PC-3 (cell line): Measurements from ENCODE around the gene TKTL1. TPM values are rescaled to one million over a fixed set of nuclear protein-coding genes. Genes with fewer than 3 reads are reported as not detected.
A peak's percentile ranks its signal among the peaks of the same experiment; 100 is the strongest.
"Not testable (repeated sequence)": the region's sequence is repeated elsewhere in the genome, so short reads cannot be mapped to it uniquely, and the experiment has no call there.

ENCODE experiments used
- ATAC-seq: fragments of 200-7000 bp; cut with Tn5 transposase; 2 replicates; pipeline ENCODE4 v1.9.1; 2020; ENCODE audit warnings: mild to moderate bottlenecking, moderate library complexity
- Bru-seq: library from RNA; stranded (reverse); fragments of 400-500 nt; gene quantifications from one replicate; lab custom pipeline; 2021; lab: Mats Ljungman, UMichigan
- BruChase-seq, 2 experiments: library from RNA; stranded (reverse); fragments of 400-500 nt; gene quantifications; one replicate each; lab custom pipeline; 2021; lab: Mats Ljungman, UMichigan
- BruUV-seq: library from RNA; stranded (reverse); fragments of 400-500 nt; replicated peaks from 2 replicates; lab custom pipeline; 2021; lab: Mats Ljungman, UMichigan
- CTCF ChIA-PET: fragments of 300-600 bp; sonication (Branson Sonifier 250); formaldehyde crosslinking; loops from one replicate; lab custom pipeline; 2022; ENCODE audit warnings: antibody characterized with exemption; lab: Charles Lee
- POLR2A ChIA-PET: fragments of 300-600 bp; sonication (Branson Sonifier 250); formaldehyde crosslinking; loops from one replicate; lab custom pipeline; 2022; ENCODE audit warnings: antibody characterized with exemption; ENCODE audit not compliant: unreplicated experiment; lab: Charles Lee
- DNase-seq: peaks from one replicate; pipeline ENCODE4 v3.0.0-alpha.2; 2015
- H2AFZ ChIP-seq: fragments of 300-600 bp; sonication (generic); 2 replicates; pipeline ENCODE4 v1.6.0; 2016; ENCODE audit warnings: antibody characterized with exemption, low read length
- H3F3A ChIP-seq: fragments of 300-600 bp; sonication (generic); one replicate; pipeline ENCODE4 v1.6.0; 2017; ENCODE audit warnings: antibody characterized with exemption, low read length, control low read depth, mild to moderate bottlenecking; ENCODE audit not compliant: unreplicated experiment
- H3K27ac ChIP-seq: fragments of 300-600 bp; sonication (generic); 2 replicates; pipeline ENCODE4 v1.5.1; 2016; ENCODE audit warnings: mild to moderate bottlenecking, low read length
- H3K27me3 ChIP-seq: fragments of 300-600 bp; sonication (generic); 2 replicates; pipeline ENCODE4 v1.6.1; 2016; ENCODE audit warnings: low read length, mixed read lengths
- H3K36me3 ChIP-seq: fragments of 300-600 bp; sonication (generic); 2 replicates; pipeline ENCODE4 v1.6.1; 2016; ENCODE audit warnings: low read depth, mixed run types, low read length, mixed read lengths
- H3K4me1 ChIP-seq: fragments of 300-600 bp; sonication (generic); 2 replicates; pipeline ENCODE4 v1.5.1; 2016; ENCODE audit warnings: low read length; ENCODE audit not compliant: insufficient read depth
- H3K4me2 ChIP-seq: fragments of 300-600 bp; sonication (generic); 2 replicates; pipeline ENCODE4 v1.6.0; 2016; ENCODE audit warnings: low read length
- H3K4me3 ChIP-seq: fragments of 300-600 bp; sonication (generic); 2 replicates; pipeline ENCODE4 v1.5.1; 2016; ENCODE audit warnings: mild to moderate bottlenecking, low read length, mixed read lengths
- H3K79me2 ChIP-seq: fragments of 300-600 bp; sonication (generic); 2 replicates; pipeline ENCODE4 v1.6.1; 2017; ENCODE audit warnings: low read length, mixed read lengths
- H3K9ac ChIP-seq: fragments of 300-600 bp; sonication (generic); 2 replicates; pipeline ENCODE4 v1.6.0; 2016; ENCODE audit warnings: mild to moderate bottlenecking, low read length
- H3K9me2 ChIP-seq: fragments of 300-600 bp; sonication (generic); replicated peaks from 2 replicates; pipeline ENCODE4 v1.6.1; 2016; ENCODE audit warnings: mixed run types, low read length, mixed read lengths
- H3K9me3 ChIP-seq: fragments of 300-600 bp; sonication (generic); 2 replicates; pipeline ENCODE4 v1.6.1; 2016; ENCODE audit warnings: low read length, mixed read lengths
- H4K20me1 ChIP-seq: fragments of 300-600 bp; sonication (generic); 2 replicates; pipeline ENCODE4 v1.6.1; 2016; ENCODE audit warnings: low read length, mixed read lengths
- EZH2 ChIP-seq: fragments of 300-600 bp; sonication (generic); IDR thresholded peaks from one replicate; pipeline ENCODE4 v1.6.1; 2017; ENCODE audit warnings: antibody characterized with exemption, mild to moderate bottlenecking, low read length; ENCODE audit not compliant: unreplicated experiment
- EZH2phosphoT487 ChIP-seq: fragments of 300-600 bp; sonication (generic); IDR thresholded peaks from 2 replicates; pipeline ENCODE4 v1.6.1; 2018; ENCODE audit warnings: mild to moderate bottlenecking, antibody characterized with exemption, low read length, borderline replicate concordance
- intact Hi-C: fragments of 100-400 bp; cut with micrococcal nuclease; formaldehyde crosslinking; loops from 2 replicates; pipeline ENCODE4 v1.9.0; 2023
- long read RNA-seq: library from polyadenylated mRNA; unstranded; transcript quantifications from one replicate; pipeline ENCODE4 v2.0.0, GENCODE V29; 2021; ENCODE audit not compliant: unreplicated experiment
- total RNA-seq: library from RNA; depleted of rRNA; stranded (reverse); fragments of >200 nt; gene quantifications from 2 replicates; pipeline ENCODE4 v1.2.3, GENCODE V29; 2014; rRNA removed
- TF ChIP-seq, protein P1 (sequence below): fragments of 300-600 bp; sonication (generic); conservative IDR thresholded peaks from 2 replicates; pipeline ENCODE4 v1.5.1; 2017; ENCODE audit warnings: antibody characterized with exemption, low read depth, mild to moderate bottlenecking, low read length

The TKTL1 gene
- total RNA-seq (not detected in 2 replicates), Bru-seq, nascent RNA (not detected), BruChase-seq, experiment 1, labeled RNA remaining after a 6-hour chase (not detected), BruChase-seq, experiment 2, labeled RNA remaining after a 2-hour chase (not detected)
- long read RNA-seq, result 0 reads

DNA sequence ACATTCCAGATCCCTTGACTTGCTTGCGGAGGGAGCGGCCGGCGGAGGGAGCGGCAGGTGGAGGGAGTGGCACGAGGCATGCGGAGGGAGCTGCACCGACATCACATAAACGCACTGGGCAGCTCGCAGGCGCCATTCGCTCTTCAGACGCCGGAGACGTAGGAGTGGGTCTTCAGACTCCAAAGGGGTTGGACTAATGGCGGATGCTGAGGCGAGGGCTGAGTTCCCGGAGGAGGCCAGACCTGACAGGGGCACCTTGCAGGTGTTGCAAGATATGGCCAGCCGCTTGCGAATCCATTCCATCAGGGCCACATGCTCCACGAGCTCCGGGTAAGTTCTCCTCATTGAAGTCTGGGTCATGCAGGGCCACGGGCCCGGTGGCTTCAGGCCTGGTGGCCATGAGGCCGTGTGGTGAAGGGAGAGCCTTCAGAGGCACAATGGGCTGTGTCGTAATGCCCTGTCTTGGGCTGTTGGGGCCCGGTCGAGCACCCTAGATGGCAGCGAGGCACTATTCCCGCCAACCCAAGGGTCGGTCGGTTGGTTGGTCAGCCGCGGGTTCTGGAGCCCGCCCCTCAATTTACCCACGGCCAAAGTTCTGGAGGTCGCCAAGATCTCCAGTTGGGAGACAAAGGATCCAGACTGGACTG lies at the start of gene TKTL1:
Gene TKTL1, plus strand, starts transcription at position 132 of the 647 bp plus-strand sequence. Its CDS starts 65 bp downstream, at position 197.
- H3K27me3 ChIP-seq, result no peaks in the 10 kb centered on the region
- no peaks in the 10 kb centered on the region for H3K79me2 ChIP-seq
- BruUV-seq, result no TSS peak
- H3K27ac ChIP-seq, result no peak within 1 kb of the TSS
- no peak for DNase-seq
- no peaks in the 10 kb centered on the region for H3K4me1 ChIP-seq
- H3K4me2 ChIP-seq, result no peak within 1 kb of the TSS
- H3F3A ChIP-seq, result no peaks in the 10 kb centered on the region
- no peak within 1 kb of the TSS for H3K4me3 ChIP-seq
- ChIA-PET CTCF (no interaction called here), POLR2A (no interaction called here)
- no peaks in the 10 kb centered on the region for H3K9me3 ChIP-seq
- no peaks in the 10 kb centered on the region for H3K36me3 ChIP-seq
- ATAC-seq, result no peak
- H2AFZ ChIP-seq, result no peak within 1 kb of the TSS
- no peaks in the 10 kb centered on the region for H4K20me1 ChIP-seq
- intact Hi-C loops, result no loop called here
- no peaks in the 10 kb centered on the region for H3K9me2 ChIP-seq
- TF ChIP-seq, protein P1, sequence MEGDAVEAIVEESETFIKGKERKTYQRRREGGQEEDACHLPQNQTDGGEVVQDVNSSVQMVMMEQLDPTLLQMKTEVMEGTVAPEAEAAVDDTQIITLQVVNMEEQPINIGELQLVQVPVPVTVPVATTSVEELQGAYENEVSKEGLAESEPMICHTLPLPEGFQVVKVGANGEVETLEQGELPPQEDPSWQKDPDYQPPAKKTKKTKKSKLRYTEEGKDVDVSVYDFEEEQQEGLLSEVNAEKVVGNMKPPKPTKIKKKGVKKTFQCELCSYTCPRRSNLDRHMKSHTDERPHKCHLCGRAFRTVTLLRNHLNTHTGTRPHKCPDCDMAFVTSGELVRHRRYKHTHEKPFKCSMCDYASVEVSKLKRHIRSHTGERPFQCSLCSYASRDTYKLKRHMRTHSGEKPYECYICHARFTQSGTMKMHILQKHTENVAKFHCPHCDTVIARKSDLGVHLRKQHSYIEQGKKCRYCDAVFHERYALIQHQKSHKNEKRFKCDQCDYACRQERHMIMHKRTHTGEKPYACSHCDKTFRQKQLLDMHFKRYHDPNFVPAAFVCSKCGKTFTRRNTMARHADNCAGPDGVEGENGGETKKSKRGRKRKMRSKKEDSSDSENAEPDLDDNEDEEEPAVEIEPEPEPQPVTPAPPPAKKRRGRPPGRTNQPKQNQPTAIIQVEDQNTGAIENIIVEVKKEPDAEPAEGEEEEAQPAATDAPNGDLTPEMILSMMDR, result no peak
- TF ChIP-seq EZH2phosphoT487 (no peak), EZH2 (no peak)
- no peak within 1 kb of the TSS for H3K9ac ChIP-seq

DNA sequence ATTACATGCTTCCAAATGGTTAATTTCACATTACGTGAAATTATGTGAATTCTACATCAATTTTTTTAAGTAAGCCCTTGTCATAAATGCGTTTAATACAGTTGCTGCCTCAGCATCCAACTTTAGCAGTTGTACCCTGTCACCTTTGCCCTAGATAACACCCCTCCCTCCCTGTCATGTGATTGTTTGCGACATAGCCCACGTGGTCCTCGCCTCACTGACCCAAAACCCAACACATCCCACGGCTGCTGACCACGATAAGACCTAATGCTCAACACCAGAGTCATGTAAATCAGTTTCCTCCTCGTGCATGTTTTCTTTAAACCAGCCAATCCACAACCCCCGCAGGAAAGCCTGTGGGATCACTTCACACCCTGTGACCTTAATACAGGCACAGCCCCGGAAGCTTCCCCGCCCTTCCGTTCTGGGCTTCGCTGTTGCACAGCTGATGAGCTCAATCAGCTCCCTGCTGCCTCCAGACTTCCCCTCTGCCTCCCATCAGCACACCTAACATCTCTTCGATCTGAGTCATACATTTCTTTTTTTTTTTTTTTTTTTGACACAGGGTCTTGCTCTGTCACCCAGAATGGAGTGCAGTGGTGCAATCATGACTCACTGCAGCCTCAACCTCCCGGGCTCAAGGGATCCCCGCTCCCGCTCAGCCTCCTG lies 48.1 kb upstream of the TKTL1 start:
- H3K9ac ChIP-seq, H3K27ac ChIP-seq, H3K36me3 ChIP-seq, H3K27me3 ChIP-seq, H3F3A ChIP-seq, CTCF ChIA-PET, H3K4me2 ChIP-seq, H3K9me3 ChIP-seq, H3K4me1 ChIP-seq, H3K79me2 ChIP-seq, DNase-seq, H2AFZ ChIP-seq, intact Hi-C loops, H3K4me3 ChIP-seq, H3K9me2 ChIP-seq, H4K20me1 ChIP-seq, POLR2A ChIA-PET: not testable (repeated sequence)
- BruUV-seq, result TSS peak; percentile 55
- peak; percentile 99 for ATAC-seq

GRCh38 chrX:154248076-154248475 lies 47.5 kb upstream of the TKTL1 start:
- H4K20me1 ChIP-seq, H3K4me3 ChIP-seq, H3F3A ChIP-seq, POLR2A ChIA-PET, H3K79me2 ChIP-seq, DNase-seq, CTCF ChIA-PET, H2AFZ ChIP-seq, H3K27ac ChIP-seq, BruUV-seq, H3K4me2 ChIP-seq, H3K9me3 ChIP-seq, H3K9ac ChIP-seq, H3K36me3 ChIP-seq, H3K27me3 ChIP-seq, intact Hi-C loops, ATAC-seq, H3K9me2 ChIP-seq, H3K4me1 ChIP-seq: not testable (repeated sequence)

DNA sequence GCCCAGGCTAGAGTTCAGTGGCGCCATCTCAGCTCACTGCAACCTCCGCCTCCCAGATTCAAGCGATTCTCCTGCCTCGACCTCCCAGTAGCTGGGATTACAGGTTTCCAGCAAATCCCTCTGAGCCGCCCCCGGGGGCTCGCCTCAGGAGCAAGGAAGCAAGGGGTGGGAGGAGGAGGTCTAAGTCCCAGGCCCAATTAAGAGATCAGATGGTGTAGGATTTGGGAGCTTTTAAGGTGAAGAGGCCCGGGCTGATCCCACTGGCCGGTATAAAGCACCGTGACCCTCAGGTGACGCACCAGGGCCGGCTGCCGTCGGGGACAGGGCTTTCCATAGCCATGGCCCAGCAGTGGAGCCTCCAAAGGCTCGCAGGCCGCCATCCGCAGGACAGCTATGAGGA lies 38.3 kb upstream of the TKTL1 start, which contains the start of gene OPN1MW3:
Gene OPN1MW3, plus strand, starts transcription at position 301 of the 400 bp plus-strand sequence. Its CDS starts 38 bp downstream, at position 339.
- H3K9ac ChIP-seq, intact Hi-C loops, H3K36me3 ChIP-seq, CTCF ChIA-PET, POLR2A ChIA-PET, H3K4me1 ChIP-seq, H3K9me3 ChIP-seq, DNase-seq, H3K9me2 ChIP-seq, H3K27me3 ChIP-seq, H4K20me1 ChIP-seq, H3K79me2 ChIP-seq, BruUV-seq, H3F3A ChIP-seq, H2AFZ ChIP-seq, H3K4me2 ChIP-seq, H3K27ac ChIP-seq, ATAC-seq, H3K4me3 ChIP-seq: not testable (repeated sequence)

GRCh38 chrX:154258711-154259110 lies 36.9 kb upstream of the TKTL1 start:
- H3K4me1 ChIP-seq, H3K79me2 ChIP-seq, H4K20me1 ChIP-seq, H2AFZ ChIP-seq, H3K9me3 ChIP-seq, BruUV-seq, H3K4me3 ChIP-seq, H3K36me3 ChIP-seq, H3K9me2 ChIP-seq, POLR2A ChIA-PET, ATAC-seq, CTCF ChIA-PET, H3K9ac ChIP-seq, H3K27ac ChIP-seq, intact Hi-C loops, DNase-seq, H3F3A ChIP-seq, H3K27me3 ChIP-seq, H3K4me2 ChIP-seq: not testable (repeated sequence)
